Mesodermal cell (in vitro differentiated cells): ENCODE measurements around the gene NELL2.

Source experiments
- H3K27ac ChIP-seq: 2 replicates; pipeline ENCODE4 v1.7.0; 2013; ENCODE audit warnings: mild to moderate bottlenecking, low read depth, low read length, moderate library complexity; ENCODE audit not compliant: severe bottlenecking
- H3K36me3 ChIP-seq: 2 replicates; pipeline ENCODE4 v1.7.1; 2013; ENCODE audit warnings: mild to moderate bottlenecking, low read length, moderate library complexity; ENCODE audit not compliant: control insufficient read depth, insufficient read depth
- H3K4me1 ChIP-seq: one replicate; pipeline ENCODE4 v1.7.1; 2013; ENCODE audit warnings: mild to moderate bottlenecking, low read length; ENCODE audit not compliant: insufficient read depth, control insufficient read depth, poor library complexity, severe bottlenecking
- H3K4me3 ChIP-seq: 2 replicates; pipeline ENCODE4 v1.7.0; 2013; ENCODE audit warnings: low read length, control low read depth, mild to moderate bottlenecking; ENCODE audit not compliant: insufficient read depth, poor library complexity, severe bottlenecking; ENCODE audit errors: extremely low read depth
- H3K9me3 ChIP-seq: 2 replicates; pipeline ENCODE4 v1.7.1; 2013; ENCODE audit warnings: mild to moderate bottlenecking, low read length, moderate library complexity; ENCODE audit not compliant: control insufficient read depth
- WGBS, 2 experiments: methylation state at CpG; one replicate each; pipeline ENCODE4 v1.1.5; 2013; ENCODE audit warnings: missing lambda C conversion rate in 2 of 2; ENCODE audit not compliant: insufficient coverage in 2 of 2; 5-methylcytosine and 5-hydroxymethylcytosine counted together

NELL2 gene

GRCh38 chr12:44663291-44663690 is 212.8 kb downstream of the NELL2 start:
- no CpG with 5 or more reads among the region's 2 CpGs for WGBS, 2 experiments
- Histone ChIP-seq H3K4me1 (no peaks in the 10 kb centered on the region), H3K27ac (no peak overlapping the region), H3K36me3 (no peaks in the 10 kb centered on the region), H3K9me3 (peaks cover under 1% of the 10 kb centered on the region), H3K4me3 (no peak overlapping the region)

GRCh38 chr12:44655846-44656245 is 220.3 kb downstream of the NELL2 start:
- no peak overlapping the region for H3K4me3 ChIP-seq
- H3K27ac ChIP-seq, result no peak overlapping the region
- no peaks in the 10 kb centered on the region for H3K4me1 ChIP-seq
- H3K9me3 ChIP-seq, result no peaks in the 10 kb centered on the region
- H3K36me3 ChIP-seq, result no peaks in the 10 kb centered on the region

GRCh38 chr12:44654646-44655639 is 221.2 kb downstream of the NELL2 start:
- WGBS, 2 experiments, result 43 to 64% methylated on average over 7 to 10 of the region's 12 CpGs
- H3K27ac ChIP-seq, result no peak overlapping the region
- no peaks in the 10 kb centered on the region for H3K36me3 ChIP-seq
- H3K4me3 ChIP-seq, result no peak overlapping the region
- H3K9me3 ChIP-seq, result no peaks in the 10 kb centered on the region
- no peaks in the 10 kb centered on the region for H3K4me1 ChIP-seq

- WGBS, 2 experiments, result 78 to 100% methylated on average over 1 of the region's 3 CpGs
- Histone ChIP-seq H3K27ac (no peak overlapping the region), H3K4me3 (no peak overlapping the region), H3K4me1 (no peaks in the 10 kb centered on the region), H3K9me3 (no peaks in the 10 kb centered on the region), H3K36me3 (no peaks in the 10 kb centered on the region)
These were observed 222.1 kb downstream of the NELL2 start for GRCh38 chr12:44653861-44654527.

- no peak overlapping the region for H3K27ac ChIP-seq
- H3K9me3 ChIP-seq, result no peaks in the 10 kb centered on the region
- no peaks in the 10 kb centered on the region for H3K4me1 ChIP-seq
- no peaks in the 10 kb centered on the region for H3K36me3 ChIP-seq
- H3K4me3 ChIP-seq, result no peak overlapping the region
- WGBS, 2 experiments, result 38 to 82% methylated on average over 1 of the region's 2 CpGs
These were observed 226.4 kb downstream of the NELL2 start for GRCh38 chr12:44649693-44650092.

GRCh38 chr12:44647917-44648690 is 228.0 kb downstream of the NELL2 start:
- no peaks in the 10 kb centered on the region for H3K9me3 ChIP-seq
- no peak overlapping the region for H3K27ac ChIP-seq
- WGBS, 2 experiments, result 17 to 43% methylated on average over 1 to 3 of the region's 5 CpGs
- no peaks in the 10 kb centered on the region for H3K36me3 ChIP-seq
- H3K4me3 ChIP-seq, result no peak overlapping the region
- H3K4me1 ChIP-seq, result no peaks in the 10 kb centered on the region

- no CpG with 5 or more reads among the region's 2 CpGs for WGBS, 2 experiments
- no peaks in the 10 kb centered on the region for H3K9me3 ChIP-seq
- H3K36me3 ChIP-seq, result no peaks in the 10 kb centered on the region
- H3K4me1 ChIP-seq, result no peaks in the 10 kb centered on the region
- no peak overlapping the region for H3K4me3 ChIP-seq
- no peak overlapping the region for H3K27ac ChIP-seq
These were observed 235.5 kb downstream of the NELL2 start for GRCh38 chr12:44640427-44641190.

GRCh38 chr12:44637875-44638274 is 238.2 kb downstream of the NELL2 start:
- WGBS, 2 experiments, result 57 to 70% methylated on average over 2 to 3 of the region's 4 CpGs
- no peak overlapping the region for H3K27ac ChIP-seq
- no peaks in the 10 kb centered on the region for H3K36me3 ChIP-seq
- H3K9me3 ChIP-seq, result no peaks in the 10 kb centered on the region
- H3K4me1 ChIP-seq, result no peaks in the 10 kb centered on the region
- H3K4me3 ChIP-seq, result no peak overlapping the region

- WGBS, 2 experiments, result 80 to 83% methylated on average over 1 of the region's 1 CpG
These were observed 247.9 kb downstream of the NELL2 start for GRCh38 chr12:44628180-44628579.

More at GRCh38 chr12:44628180-44628579, 247.9 kb downstream of the NELL2 start:
- Histone ChIP-seq H3K4me3 (no peak overlapping the region), H3K9me3 (no peaks in the 10 kb centered on the region), H3K4me1 (no peaks in the 10 kb centered on the region), H3K36me3 (no peaks in the 10 kb centered on the region), H3K27ac (no peak overlapping the region)
